ENCODE data around the gene USPL1.
A peak's percentile ranks its signal among the peaks of the same experiment; 100 is the strongest.

Gene USPL1

GRCh38 chr13:30676672-30677071, 59.0 kb downstream of the USPL1 start:
- POLR2A ChIA-PET = no interaction called here

GRCh38 chr13:30679483-30680330, 62.0 kb downstream of the USPL1 start:
- ChIA-PET POLR2A (no interaction called here), CTCF (no interaction called here)
- TF ChIP-seq ZNF394 (tag by site-specific recombination; IDR thresholded peaks at IDR 0.05; ENCODE audit: borderline replicate concordance) (no peak), ZNF654 (tag by site-specific recombination; IDR thresholded peaks at IDR 0.05; ENCODE audit: low read depth) (peak; percentile 23; the same call in 1 of the 2 replicates), ZNF416 (tag by site-specific recombination; IDR thresholded peaks at IDR 0.05) (no peak), ZNF776 (tag by site-specific recombination; IDR thresholded peaks at IDR 0.05; ENCODE audit: borderline replicate concordance) (no peak), ZNF132 (tag by site-specific recombination; IDR thresholded peaks at IDR 0.05; ENCODE audit: borderline replicate concordance) (no peak)
- Histone ChIP-seq H3K9me3 (ENCODE audit: control insufficient read depth, insufficient read depth, low read depth, low read length) (no peaks in the 10 kb centered on the region), H3K4me1 (ENCODE audit: control insufficient read depth, insufficient read depth, low read length) (no peaks in the 10 kb centered on the region), H3K4me3 (ENCODE audit: low read depth, low read length) (no peak overlapping the region), H3K36me3 (ENCODE audit: control insufficient read depth in 2 of 2, insufficient read depth in 1 of 2, low read length in 2 of 2) (no peaks in the 10 kb centered on the region), H3K27ac (ENCODE audit: extremely low read depth, low read depth, low read length) (no peak overlapping the region)

More at GRCh38 chr13:30676672-30677071, 59.0 kb downstream of the USPL1 start:
- no peak for TF ChIP-seq ZNF510 (tag by site-specific recombination; IDR thresholded peaks at IDR 0.05; ENCODE audit: insufficient replicate concordance)
- TF ChIP-seq ZNF10 (tag by site-specific recombination; IDR thresholded peaks at IDR 0.05) = no peak
- no peak for TF ChIP-seq ZNF521 (tag by site-specific recombination; IDR thresholded peaks at IDR 0.05)
- TF ChIP-seq ZNF48 (tag by site-specific recombination; IDR thresholded peaks at IDR 0.05) = no peak
- TF ChIP-seq, protein P1, sequence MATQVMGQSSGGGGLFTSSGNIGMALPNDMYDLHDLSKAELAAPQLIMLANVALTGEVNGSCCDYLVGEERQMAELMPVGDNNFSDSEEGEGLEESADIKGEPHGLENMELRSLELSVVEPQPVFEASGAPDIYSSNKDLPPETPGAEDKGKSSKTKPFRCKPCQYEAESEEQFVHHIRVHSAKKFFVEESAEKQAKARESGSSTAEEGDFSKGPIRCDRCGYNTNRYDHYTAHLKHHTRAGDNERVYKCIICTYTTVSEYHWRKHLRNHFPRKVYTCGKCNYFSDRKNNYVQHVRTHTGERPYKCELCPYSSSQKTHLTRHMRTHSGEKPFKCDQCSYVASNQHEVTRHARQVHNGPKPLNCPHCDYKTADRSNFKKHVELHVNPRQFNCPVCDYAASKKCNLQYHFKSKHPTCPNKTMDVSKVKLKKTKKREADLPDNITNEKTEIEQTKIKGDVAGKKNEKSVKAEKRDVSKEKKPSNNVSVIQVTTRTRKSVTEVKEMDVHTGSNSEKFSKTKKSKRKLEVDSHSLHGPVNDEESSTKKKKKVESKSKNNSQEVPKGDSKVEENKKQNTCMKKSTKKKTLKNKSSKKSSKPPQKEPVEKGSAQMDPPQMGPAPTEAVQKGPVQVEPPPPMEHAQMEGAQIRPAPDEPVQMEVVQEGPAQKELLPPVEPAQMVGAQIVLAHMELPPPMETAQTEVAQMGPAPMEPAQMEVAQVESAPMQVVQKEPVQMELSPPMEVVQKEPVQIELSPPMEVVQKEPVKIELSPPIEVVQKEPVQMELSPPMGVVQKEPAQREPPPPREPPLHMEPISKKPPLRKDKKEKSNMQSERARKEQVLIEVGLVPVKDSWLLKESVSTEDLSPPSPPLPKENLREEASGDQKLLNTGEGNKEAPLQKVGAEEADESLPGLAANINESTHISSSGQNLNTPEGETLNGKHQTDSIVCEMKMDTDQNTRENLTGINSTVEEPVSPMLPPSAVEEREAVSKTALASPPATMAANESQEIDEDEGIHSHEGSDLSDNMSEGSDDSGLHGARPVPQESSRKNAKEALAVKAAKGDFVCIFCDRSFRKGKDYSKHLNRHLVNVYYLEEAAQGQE (tag by site-specific recombination; IDR thresholded peaks at IDR 0.05) = no peak
- Histone ChIP-seq H3K9me3 (ENCODE audit: control insufficient read depth, insufficient read depth, low read depth, low read length) (no peaks in the 10 kb centered on the region), H3K36me3 (ENCODE audit: control insufficient read depth in 2 of 2, insufficient read depth in 1 of 2, low read length in 2 of 2) (no peaks in the 10 kb centered on the region), H3K4me1 (ENCODE audit: control insufficient read depth, insufficient read depth, low read length) (no peaks in the 10 kb centered on the region), H3K27ac (ENCODE audit: extremely low read depth, low read depth, low read length) (no peak overlapping the region), H3K4me3 (ENCODE audit: low read depth, low read length) (no peak overlapping the region)
- CTCF ChIA-PET = interaction anchor here (0.8 to 1.1 kb wide), 2 partner anchors 117 to 121 kb away, joined by 3 to 5 read pairs; no protein-coding TSS in a partner anchor

DNA sequence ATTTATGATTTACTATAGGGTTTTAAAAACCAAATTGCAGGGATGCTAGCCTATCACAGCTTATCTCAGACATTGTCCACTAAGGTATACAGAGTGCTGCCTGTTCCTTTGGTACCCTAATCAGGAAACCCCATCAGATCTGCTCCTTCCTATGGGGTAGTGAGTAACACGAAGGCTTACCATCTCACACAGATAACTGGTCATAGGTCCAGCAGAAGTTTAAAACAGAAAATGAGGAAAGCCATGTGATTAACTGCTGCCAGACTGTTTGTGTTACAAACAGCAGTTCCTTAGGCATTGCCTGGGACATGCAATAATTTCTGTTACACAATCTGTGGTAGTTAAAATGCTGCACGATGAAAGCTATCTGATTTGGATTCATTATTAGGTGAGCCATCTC, 64.1 kb downstream of the USPL1 start:
- Histone ChIP-seq H3K4me1 (ENCODE audit: control insufficient read depth, insufficient read depth, low read length) (no peaks in the 10 kb centered on the region), H3K36me3 (ENCODE audit: control insufficient read depth in 2 of 2, insufficient read depth in 1 of 2, low read length in 2 of 2) (no peaks in the 10 kb centered on the region), H3K4me3 (ENCODE audit: low read depth, low read length) (no peak overlapping the region), H3K27ac (ENCODE audit: extremely low read depth, low read depth, low read length) (no peak overlapping the region), H3K9me3 (ENCODE audit: control insufficient read depth, insufficient read depth, low read depth, low read length) (no peaks in the 10 kb centered on the region)
- ChIA-PET CTCF (interaction anchor here (1.3 to 1.6 kb wide), 2 partner anchors 121 to 183 kb away, joined by 3 to 6 read pairs; no protein-coding TSS in a partner anchor), POLR2A (no interaction called here)
- peak; percentile 76 for TF ChIP-seq ZNF335 (tag by site-specific recombination; conservative IDR thresholded peaks at IDR 0.05)
- TF ChIP-seq ZNF292 (tag by site-specific recombination; IDR thresholded peaks at IDR 0.05; ENCODE audit: borderline replicate concordance, low read depth) = no peak
- TF ChIP-seq ZBTB20 (tag by site-specific recombination; IDR thresholded peaks at IDR 0.05) = peak; percentile 51; the same call in 1 of the 2 replicates

GRCh38 chr13:30685320-30685859, 67.7 kb downstream of the USPL1 start:
- no peak overlapping the region for H3K4me3 ChIP-seq (ENCODE audit: low read depth, low read length)
- H3K9me3 ChIP-seq (ENCODE audit: control insufficient read depth, insufficient read depth, low read depth, low read length) = no peaks in the 10 kb centered on the region
- POLR2A ChIA-PET = no interaction called here
- H3K36me3 ChIP-seq (ENCODE audit: control insufficient read depth in 2 of 2, insufficient read depth in 1 of 2, low read length in 2 of 2) = no peaks in the 10 kb centered on the region
- no peaks in the 10 kb centered on the region for H3K4me1 ChIP-seq (ENCODE audit: control insufficient read depth, insufficient read depth, low read length)
- H3K27ac ChIP-seq (ENCODE audit: extremely low read depth, low read depth, low read length) = no peak overlapping the region
- TF ChIP-seq ZNF248 (tag by site-specific recombination; IDR thresholded peaks at IDR 0.05) (no peak), ZNF624 (tag by site-specific recombination; IDR thresholded peaks at IDR 0.05) (no peak), ZNF146 (tag by site-specific recombination; IDR thresholded peaks at IDR 0.05) (no peak)
- TF ChIP-seq, protein P2, sequence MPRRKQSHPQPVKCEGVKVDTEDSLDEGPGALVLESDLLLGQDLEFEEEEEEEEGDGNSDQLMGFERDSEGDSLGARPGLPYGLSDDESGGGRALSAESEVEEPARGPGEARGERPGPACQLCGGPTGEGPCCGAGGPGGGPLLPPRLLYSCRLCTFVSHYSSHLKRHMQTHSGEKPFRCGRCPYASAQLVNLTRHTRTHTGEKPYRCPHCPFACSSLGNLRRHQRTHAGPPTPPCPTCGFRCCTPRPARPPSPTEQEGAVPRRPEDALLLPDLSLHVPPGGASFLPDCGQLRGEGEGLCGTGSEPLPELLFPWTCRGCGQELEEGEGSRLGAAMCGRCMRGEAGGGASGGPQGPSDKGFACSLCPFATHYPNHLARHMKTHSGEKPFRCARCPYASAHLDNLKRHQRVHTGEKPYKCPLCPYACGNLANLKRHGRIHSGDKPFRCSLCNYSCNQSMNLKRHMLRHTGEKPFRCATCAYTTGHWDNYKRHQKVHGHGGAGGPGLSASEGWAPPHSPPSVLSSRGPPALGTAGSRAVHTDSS (tag by site-specific recombination; IDR thresholded peaks at IDR 0.05) = no peak
- CTCF ChIA-PET = interaction anchor here (0.6 kb wide), 1 partner anchor 563 kb away, joined by 4 read pairs; no protein-coding TSS in a partner anchor
